HG03439 (cell line): ENCODE data around the gene ZFP1.
"Not testable (repeated sequence)": the region's sequence is repeated elsewhere in the genome, so short reads cannot be mapped to it uniquely, and the experiment has no call there.

Experiments
- ATAC-seq: cut with Tn5 transposase; IDR thresholded peaks from one replicate; pipeline ENCODE4 v1.9.1; 2021; ENCODE audit warnings: mild to moderate bottlenecking, moderate library complexity; ENCODE audit not compliant: unreplicated experiment

Gene ZFP1

DNA sequence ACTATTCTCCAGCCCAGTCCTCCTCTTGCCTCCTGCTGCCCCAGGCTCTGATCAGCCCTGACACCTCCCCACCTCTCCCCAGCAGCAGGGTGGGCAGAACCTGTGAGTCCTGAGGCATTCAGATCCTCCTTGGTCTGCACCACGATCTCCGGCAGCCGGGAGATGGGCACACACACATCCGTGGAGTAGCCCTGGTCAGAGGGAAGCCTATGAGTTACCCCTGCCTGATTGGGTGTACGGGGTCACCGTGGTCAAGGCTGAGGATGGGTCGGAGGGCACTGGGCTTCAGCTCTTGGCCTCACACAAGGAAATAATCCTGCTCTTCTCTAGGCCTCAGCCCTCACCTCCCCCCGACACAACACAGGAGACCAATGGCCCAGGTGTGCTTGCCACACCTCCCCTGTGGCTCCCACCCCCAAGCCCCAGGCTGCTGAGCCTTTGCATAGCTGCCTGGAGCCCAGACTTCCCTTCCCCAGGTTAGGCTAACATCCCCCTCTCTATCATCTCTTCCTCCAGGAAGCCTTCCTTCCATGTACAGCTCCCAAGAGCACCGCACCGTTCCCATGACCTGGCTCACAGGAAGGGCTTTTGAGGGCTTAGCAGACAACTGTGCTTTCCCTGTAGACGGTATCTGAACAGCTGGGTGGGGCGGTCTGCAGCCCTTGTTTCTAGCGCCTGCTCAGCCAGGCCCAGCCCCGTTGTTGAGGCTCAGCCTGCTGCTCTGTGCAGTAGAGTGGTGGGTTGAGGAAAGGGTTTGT is 35.4 kb upstream of the ZFP1 start:
- ATAC-seq = no peak

DNA sequence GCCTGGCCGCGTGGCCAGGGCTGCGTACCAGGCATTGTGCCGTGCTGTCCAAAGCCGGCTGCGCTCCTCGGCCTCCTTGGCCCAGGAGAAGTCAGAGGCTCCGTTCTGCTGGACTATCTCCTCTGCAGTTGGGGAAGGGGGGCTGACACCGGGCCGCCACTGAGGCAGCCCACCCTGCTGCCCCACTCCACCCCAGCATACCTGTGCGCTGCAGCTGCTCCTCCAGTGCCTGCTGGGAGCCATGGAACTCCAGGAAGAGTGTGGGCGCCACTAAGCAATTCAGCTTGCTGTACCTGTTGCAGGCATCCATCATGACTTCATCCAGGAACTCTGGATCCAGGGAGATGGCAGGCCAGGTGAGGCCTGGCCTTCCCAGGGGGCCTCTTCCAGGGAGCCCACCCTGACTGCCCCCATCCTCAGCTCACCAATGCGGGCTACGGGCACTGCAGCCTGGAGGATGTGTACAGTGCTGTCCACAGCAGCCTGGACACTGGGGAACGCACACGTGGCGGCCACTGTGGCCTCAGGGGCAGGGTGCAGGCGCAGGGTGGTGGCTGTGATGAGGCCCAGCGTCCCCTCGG is 34.7 kb upstream of the ZFP1 start:
- no peak for ATAC-seq

GRCh38 chr16:75114179-75114945 is 34.0 kb upstream of the ZFP1 start:
- no peak for ATAC-seq

- no peak for ATAC-seq
Measured at GRCh38 chr16:75114946-75115825, 33.1 kb upstream of the ZFP1 start.

- ATAC-seq = no peak
Measured at GRCh38 chr16:75116081-75116910, 32.0 kb upstream of the ZFP1 start, which contains the start of gene LDHD. TSS of gene LDHD (minus strand) at chr16:75116780. CDS start at chr16:75116720, 60 bp downstream.

GRCh38 chr16:75116911-75117245 is 31.4 kb upstream of the ZFP1 start:
- ATAC-seq = no peak

DNA sequence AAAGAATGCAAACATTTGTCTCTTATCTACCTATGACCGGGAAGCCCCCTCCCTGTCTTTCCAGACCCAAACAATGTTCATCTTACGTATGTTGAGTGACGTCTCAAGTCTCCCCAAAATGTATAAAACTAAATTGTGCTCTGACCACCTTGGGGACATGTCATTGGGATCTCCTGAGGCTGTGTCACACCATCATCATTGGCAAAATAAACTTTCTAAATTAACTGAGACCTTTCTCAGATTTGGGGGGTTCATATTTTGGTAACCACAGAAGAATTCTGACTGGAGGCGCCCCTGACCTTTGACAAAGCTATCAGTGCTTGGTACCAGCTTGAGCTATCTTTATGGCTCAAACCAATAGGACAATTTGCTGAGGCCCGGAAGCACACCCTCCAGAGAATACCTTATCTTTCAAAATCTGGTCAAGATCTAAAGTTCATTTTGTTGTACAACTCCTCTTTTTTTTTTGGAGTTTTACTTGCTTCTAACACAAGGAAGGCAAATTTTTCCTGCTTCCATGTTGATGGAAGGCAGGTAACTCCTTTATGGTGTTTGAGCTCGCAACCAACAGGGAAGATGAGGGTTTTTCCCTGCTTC is 29.3 kb upstream of the ZFP1 start:
- ATAC-seq = no peak

GRCh38 chr16:75120253-75120652 is 28.1 kb upstream of the ZFP1 start:
- ATAC-seq = no peak

DNA sequence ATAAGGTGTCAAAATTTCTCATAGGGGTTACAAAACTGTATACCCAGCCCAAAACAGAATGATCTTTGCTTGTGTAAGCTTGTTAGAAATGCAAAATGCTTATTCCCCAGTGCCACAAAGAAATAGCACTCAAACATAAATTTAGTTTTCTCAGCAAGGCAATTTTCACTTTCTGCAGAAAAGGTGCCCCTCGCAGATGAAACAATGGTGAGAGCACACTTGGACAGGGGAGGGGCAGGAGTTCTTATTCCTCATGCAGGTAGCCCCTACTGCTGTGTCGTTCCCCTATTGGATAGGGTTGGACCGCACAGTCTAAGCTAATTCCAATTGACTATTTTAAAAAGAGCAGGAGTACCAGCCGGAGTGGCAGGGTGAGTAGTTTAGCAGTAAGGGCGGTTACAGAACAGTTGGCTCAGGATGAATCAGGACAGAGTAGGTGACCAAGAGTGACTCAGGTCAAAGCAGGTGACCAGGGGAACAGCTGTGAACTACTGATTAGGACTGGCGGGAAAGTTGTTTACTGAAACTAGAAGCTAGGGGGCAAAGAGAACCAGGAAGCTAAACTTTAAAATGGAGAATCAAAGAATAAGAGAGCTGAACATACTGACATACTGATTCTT is 26.3 kb upstream of the ZFP1 start:
- no peak for ATAC-seq

DNA sequence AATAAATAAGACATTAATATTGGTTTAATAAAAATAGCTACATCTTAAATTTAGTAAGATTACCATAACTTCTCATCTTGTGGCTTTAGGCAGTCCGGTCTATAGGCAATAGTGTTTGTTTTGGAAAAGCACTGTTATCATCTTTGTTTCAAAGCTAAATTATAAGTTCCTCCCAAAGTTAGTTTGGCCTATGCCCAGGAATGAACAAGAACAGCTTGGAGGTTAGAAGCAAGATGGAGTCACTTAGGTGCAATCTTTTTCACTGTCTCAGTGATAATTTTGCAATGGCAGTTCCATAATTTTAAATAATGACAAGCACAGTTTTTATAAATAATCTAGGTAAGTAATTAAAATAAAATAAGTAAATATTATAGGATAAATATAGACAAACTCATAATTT is 25.7 kb upstream of the ZFP1 start:
- no peak for ATAC-seq

- ATAC-seq = no peak
Measured at GRCh38 chr16:75127713-75128415, 20.5 kb upstream of the ZFP1 start.

DNA sequence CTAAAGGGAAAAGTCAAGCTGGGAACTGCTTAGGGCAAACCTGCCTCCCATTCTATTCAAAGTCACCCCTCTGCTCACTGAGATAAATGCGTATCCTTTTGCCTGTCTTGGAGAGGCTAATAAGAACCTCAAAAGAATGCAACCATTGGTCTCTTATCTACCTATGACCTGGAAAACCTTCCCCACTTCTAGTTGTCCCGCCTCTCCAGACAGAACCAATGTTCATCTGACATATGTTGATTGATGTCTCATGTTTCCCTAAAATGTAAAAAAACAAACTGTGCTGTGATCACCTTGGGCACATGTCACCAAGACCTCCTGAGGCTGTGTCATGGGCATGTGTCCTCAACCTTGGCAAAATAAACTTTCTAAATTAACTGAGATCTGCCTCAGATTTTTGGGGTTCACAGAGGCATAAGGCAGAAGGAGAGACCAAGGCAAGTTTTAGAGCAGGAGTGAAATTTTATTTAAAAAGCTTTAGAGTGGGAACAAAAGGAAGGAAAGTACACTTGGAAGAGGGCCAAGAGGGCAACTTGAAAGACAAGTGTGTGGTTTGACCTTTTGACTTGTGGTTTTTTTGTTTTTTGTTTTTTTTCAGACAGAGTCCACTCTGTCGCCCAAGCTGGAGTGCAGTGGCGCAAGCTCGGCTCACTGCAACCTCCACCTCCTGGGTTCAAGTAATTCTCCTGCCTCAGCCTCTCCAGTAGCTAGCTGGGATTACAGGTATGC is 18.7 kb upstream of the ZFP1 start:
- not testable (repeated sequence) for ATAC-seq

GRCh38 chr16:75130150-75130771 is 18.1 kb upstream of the ZFP1 start:
- ATAC-seq = no peak

DNA sequence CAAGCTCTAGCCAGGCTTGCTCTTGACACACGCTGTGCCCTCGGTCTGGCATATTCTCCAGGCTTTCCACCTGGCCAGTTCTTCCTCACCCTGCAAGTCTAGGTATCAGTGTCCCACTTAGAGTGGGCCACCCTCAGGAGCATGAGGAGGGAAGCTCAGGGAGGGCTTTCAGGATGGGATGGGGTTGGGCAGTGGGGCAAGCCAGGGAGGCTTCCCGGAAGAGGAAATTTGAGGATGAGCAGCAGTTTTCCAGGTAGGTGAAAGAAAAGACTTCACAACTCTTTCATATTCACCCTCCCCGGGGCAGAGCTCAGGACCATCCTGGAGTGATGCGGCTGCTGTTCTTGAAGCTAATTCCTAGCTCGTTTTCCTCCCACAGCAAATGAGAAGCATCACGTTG is 17.2 kb upstream of the ZFP1 start:
- ATAC-seq = no peak

DNA sequence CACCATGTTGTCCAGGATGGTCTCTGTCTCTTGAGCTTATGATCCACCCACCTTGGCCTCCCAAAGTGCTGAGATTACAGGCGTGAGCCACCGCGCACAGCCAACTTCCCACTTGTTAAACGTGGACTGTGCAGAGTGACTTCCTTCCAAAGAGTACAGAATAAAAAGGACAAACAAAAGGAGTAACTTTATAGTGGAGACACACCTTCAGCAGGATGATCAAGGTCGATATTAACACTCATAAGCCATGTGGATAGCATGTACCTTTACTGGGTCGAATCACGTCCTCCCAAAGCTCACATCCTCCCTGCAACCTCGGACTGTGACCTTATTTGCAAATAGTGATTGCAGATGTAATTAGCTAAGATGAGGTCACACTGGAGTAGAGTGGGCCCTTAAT is 10.1 kb upstream of the ZFP1 start:
- ATAC-seq = no peak

GRCh38 chr16:75138636-75139035 is 9.7 kb upstream of the ZFP1 start:
- ATAC-seq = no peak

DNA sequence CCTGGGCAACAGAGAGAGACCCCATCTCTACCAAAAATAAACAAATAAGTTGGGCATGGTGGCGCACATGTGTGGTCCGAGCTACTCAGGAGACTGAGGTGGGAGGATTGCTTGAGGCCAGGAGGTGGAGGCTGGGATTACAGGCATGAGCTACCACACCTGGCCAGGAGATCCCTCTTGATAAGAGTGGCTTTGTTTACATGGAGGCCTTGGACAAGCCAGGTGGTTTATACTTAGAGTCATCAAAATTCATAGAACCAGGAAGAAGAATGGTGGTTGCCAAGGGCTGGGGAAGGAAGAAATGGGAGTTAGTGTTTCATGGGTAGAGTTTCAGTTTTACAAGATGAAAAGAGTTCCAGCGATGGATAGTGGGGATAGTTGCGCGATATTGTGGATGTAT is 8.8 kb upstream of the ZFP1 start:
- ATAC-seq = no peak

DNA sequence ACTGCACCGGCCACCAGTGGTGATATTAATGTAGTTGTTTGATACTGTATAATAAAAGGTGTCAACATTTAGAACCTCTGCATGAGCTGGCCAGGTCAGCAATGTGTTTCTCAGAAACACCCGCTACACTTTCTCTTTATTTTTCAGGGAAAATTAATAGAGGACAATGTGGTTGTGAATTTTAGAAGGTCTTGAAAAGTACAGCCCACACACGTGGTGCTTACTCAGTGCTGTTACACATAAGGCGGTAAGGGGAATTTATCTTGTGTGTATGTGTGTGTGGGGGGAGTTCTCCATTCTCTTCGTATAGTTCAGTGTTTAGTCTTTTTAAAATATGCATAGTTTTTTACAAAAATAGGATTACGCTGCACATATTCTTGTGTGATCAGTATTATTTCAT is 4.4 kb upstream of the ZFP1 start:
- no peak for ATAC-seq
